Measurements from ENCODE around the gene TMEM109.

TMEM109 gene

GRCh38 chr11:60878245-60879101 lies 35.5 kb upstream of the TMEM109 start:
- no peak for DNase-seq

GRCh38 chr11:60879104-60879503 lies 34.9 kb upstream of the TMEM109 start:
- no peak for DNase-seq

DNA sequence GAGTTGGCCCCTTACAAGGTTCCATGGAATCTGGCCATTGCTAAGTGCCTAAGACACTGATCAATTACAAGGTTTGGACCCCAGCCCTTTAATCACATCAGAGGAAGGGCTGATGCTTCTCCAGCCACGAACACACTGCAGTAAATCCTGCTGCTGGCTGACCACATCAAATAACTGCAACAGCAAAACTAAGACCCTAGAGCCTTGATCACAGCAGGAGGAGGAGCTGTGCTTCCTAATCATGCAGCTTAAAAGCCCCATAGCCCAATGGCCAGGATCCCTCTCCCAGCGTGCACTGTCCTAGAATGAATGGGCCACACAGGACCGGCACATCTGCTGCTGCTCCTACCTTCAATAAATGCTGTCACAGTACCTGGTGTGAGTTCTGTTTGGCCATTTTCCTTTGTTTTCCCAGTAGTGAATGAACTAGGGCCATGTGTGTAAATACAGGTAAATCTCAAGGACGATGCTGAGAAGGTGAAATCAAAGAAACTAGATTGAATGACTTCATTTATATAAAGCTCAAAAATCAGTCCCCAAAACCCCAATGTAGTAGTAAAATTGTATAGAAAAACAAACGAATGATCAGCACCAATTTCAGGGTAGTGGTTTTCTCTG lies 33.9 kb upstream of the TMEM109 start:
- DNase-seq = no peak

DNA sequence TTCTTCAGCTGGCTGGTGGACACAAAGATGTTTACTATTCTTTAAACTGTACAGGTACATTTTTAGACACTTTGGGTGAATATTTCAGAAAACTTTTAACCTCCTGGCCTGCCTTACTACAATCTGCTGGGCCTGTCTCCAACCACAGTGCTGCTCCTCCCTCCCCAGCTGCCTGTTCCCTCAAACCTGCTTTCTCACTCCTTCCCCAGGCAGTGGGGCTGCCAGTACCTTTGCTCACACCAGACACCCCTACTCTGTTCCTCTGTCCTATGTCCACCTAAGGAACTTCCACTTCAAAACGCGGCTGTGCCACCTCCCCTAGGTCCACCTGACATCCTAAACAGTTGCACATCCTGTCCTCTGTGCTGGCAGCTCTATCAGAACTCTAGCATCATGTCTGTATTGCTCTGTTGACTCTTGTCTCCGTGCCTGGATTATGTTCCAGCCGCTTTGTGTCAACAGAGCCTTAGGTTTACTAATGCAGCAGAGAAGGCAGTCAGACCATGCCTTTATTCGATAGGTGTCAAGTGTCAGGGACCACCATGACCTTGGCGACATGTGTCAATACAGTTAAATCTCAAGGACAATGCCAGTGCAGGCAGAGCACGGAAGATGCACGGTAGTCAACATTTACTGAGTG lies 33.2 kb upstream of the TMEM109 start:
- no peak for DNase-seq

DNA sequence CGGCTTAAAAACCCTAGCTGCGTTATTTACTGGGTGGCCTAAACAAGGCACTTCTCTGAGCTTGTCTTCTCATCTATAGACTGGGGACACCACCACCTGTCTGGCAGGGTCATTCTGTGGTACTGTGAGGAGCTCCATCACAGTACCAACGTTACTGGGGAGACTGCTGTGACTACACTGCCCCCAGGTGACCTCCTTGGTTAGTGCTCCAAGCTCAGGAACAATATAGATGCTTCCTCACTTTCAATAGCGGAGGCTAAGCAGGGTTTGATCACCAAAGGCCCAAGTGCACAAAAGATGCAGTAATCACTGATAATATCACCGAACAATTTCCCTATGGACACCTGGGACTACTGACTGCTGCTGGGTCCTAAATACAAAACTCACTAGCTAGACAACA lies 26.4 kb upstream of the TMEM109 start:
- peak in 1 of 2 donors; percentile 58 for DNase-seq

GRCh38 chr11:60889869-60890311 lies 24.1 kb upstream of the TMEM109 start:
- DNase-seq = no peak

GRCh38 chr11:60890696-60891095 lies 23.3 kb upstream of the TMEM109 start:
- no peak for DNase-seq

DNA sequence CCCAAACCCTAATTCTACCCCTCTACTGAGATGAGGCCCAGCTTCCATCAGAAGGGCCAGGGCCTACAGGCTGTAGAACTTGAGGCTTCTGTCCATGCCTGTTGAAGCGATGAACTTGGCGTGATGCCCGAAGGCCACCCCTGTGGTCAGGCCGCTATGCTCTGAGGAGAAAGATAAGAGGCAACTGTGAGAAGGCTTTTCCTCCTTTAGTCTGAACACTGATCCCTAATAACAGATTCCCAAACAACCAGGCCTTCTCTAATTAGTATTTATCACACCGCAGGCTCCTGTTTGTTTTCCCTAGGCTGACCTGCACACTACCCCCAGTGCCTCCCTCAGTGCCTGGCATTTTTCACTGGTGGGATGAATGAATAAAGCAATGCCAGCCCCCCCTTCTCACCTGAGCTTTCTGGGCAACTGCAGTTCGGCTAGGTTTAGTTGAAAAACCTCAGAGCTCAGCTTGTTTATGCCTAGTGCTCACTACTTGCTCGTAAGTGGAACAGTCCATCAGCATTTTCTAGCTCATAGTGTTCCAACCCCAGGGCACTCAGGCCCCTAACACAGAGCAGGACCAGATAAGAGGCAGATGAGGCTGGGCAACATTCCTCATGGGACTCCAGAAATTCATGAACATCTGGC lies 22.7 kb upstream of the TMEM109 start:
- no peak for DNase-seq

- DNase-seq = no peak
These were observed 18.3 kb upstream of the TMEM109 start for GRCh38 chr11:60895687-60896086.

DNA sequence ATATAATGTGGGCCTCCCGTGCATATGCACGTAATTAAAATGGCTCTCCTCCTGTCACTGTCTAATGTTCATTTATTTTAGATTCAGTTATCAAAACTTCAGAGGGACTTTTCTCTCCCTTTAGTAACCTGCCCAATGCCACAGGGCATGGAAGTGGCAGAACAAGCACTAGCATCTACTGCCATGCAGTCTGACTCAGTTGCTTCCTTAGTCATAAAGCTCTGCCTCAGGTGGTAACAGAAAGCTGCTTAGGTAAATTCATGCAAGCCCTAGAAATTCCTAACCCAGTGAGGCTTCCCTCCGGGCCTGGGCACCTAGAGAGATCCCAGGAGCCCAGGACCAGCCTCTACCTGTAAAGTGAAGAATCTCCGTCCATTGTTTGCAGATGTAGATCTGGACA lies 16.5 kb upstream of the TMEM109 start:
- DNase-seq = no peak

DNA sequence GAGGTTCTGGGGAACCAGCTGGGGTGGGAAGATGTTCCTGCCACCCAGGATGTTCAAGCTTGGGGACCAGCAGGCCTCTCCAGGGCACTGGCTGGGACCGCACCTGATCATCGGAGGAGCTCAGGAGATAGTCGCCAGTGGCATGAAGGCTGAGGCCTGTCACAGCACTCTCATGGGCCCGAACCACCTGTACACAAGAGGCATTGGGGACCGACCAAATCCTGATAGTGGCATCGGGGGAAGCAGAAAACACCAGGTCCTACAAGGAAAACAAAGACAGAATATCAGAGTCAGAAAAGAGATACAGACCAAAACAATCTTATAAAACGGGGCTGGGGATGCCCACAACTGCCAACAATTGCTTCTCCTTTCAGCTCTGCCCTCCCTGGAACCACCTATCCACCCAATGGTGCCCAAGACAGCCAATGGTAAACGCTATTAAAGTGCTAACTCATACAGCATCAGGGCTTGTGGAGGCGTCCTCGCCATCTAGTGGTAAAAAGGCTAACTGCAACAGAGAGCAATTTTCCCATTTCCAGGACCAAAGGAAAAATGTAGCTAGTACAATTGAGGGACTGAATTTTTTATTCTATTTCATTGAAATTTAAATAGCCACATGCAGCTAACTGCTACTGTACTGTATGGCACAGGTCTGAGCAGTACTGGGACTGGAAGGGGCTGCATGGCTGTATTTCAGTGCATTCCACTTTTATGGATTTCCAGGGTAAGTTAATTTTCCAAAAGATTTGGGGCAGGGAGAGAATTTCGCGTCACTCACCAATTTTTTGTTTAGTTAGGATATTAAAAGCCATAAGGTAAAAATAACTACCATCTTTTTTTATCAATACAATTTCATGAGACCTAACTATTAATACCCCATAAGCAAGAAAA lies 14.7 kb upstream of the TMEM109 start:
- DNase-seq = peak; percentile 56 to 87

GRCh38 chr11:60899977-60900376 lies 14.0 kb upstream of the TMEM109 start:
- no peak for DNase-seq

- DNase-seq = no peak
These were observed 13.1 kb upstream of the TMEM109 start for GRCh38 chr11:60900673-60901404.

- no peak for DNase-seq
These were observed 11.3 kb upstream of the TMEM109 start for GRCh38 chr11:60902625-60903024.

- DNase-seq = no peak
These were observed 8.9 kb upstream of the TMEM109 start for GRCh38 chr11:60905047-60905446.

- DNase-seq = no peak
These were observed 8.3 kb upstream of the TMEM109 start for GRCh38 chr11:60905551-60906113.

DNA sequence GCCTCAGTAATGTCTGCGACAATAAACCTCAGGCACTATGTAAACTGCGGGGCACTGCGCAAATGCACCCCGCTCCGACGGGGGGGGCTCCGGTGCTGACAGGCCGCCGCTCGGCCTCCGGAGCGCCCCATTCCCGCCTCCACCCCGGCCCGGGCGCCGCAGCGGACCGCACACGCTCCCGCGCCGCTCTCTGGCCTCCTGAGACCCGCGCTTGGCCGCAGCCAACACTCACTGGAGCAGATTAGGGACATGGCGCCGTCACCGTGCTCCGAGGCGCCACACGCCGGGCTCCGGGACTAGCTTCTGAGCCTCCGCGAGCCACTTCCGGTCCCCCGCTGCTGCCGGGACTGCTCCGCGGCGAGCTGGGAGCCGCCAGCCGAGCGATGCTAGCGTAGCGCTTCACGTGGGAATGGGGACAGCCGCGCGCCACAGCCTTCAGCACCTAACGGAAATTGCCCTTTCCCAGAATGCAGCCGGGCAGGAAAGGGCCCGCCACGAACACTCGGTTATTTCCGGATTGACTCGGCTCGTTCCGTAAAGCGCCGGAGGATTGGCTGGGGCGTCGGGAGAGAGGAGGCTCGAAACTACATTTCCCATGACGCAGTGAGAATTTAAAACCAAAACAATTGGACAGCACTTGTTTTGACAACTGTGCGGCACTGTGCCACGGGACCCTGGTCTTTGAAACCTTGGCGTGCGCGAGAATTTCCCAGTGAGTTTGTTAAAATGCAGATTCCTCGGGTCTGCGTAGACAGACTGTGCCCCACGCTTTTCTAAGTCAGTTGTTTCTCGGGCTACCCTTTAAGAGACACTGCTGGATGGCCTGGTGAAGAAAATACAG lies 7.6 kb upstream of the TMEM109 start, which contains the start of gene PRPF19:
Gene PRPF19 (minus strand): TSS at position 454 of the 841 bp plus-strand sequence. CDS start 203 bp downstream, at position 251.
- peak; percentile 99 to 100 for DNase-seq

GRCh38 chr11:60908803-60909202 lies 5.2 kb upstream of the TMEM109 start:
- no peak for DNase-seq

- peak in 1 of 2 donors; percentile 56 for DNase-seq
These were observed 4.2 kb upstream of the TMEM109 start for GRCh38 chr11:60909680-60910280.

DNA sequence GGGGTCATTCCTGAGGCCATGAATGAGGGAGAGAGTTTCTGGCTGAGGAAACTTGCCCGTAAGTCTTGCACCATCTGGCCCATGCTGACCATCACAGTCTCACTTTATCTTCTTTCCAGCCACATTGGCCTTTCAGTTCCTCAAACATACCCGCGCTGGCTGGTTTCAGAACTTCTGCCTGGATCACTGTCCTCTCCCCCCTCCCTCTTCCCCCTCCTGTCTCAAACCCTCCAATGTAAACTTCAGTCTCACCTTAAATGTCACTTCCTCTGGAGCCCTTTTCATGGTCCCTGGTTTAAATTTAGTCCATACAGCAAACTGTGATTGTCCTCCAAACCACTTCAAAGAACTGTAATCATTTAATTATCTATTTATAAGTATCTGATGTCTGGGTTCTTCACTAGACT lies 3.7 kb upstream of the TMEM109 start:
- peak; percentile 55 to 56 for DNase-seq
